Muscle of arm (tissue), 12 donors: ENCODE results near the gene RASGRP4. TPM values are rescaled to one million over a fixed set of nuclear protein-coding genes. Genes with fewer than 3 reads are reported as not detected.
"Not testable (repeated sequence)": the region's sequence is repeated elsewhere in the genome, so short reads cannot be mapped to it uniquely, and the experiment has no call there.

Experiments
- DNase-seq: peaks from one replicate; pipeline ENCODE4 v3.0.0-alpha.2; 2013
- polyA plus RNA-seq, 12 donors: library from polyadenylated mRNA; unstranded; fragments of 120-200 nt; gene quantifications; one replicate each; pipeline ENCODE4 v1.2.1, GENCODE V29; 2013; ENCODE audit not compliant: insufficient read length in 12 of 12

Gene RASGRP4
- polyA plus RNA-seq, 12 donors: 1.2 to 4.3 (median 2.4) TPM; not detected in 2

- DNase-seq: peak; percentile 99
Measured at GRCh38 chr19:38374332-38375097, 51.5 kb downstream of the RASGRP4 start, which contains the start of gene PSMD8. PSMD8 (plus strand) TSS chr19:38374571; CDS start chr19:38374602, 31 bp downstream.

GRCh38 chr19:38373907-38374331, 52.1 kb downstream of the RASGRP4 start:
- DNase-seq: no peak

GRCh38 chr19:38371081-38371480, 54.9 kb downstream of the RASGRP4 start:
- no peak for DNase-seq

GRCh38 chr19:38370299-38370698, 55.7 kb downstream of the RASGRP4 start:
- no peak for DNase-seq

GRCh38 chr19:38369584-38369983, 56.4 kb downstream of the RASGRP4 start:
- DNase-seq: no peak

GRCh38 chr19:38367041-38367440, 59.0 kb downstream of the RASGRP4 start:
- no peak for DNase-seq

GRCh38 chr19:38362946-38363688, 62.9 kb downstream of the RASGRP4 start:
- DNase-seq: not testable (repeated sequence)

GRCh38 chr19:38362076-38362945, 63.7 kb downstream of the RASGRP4 start:
- DNase-seq: peak; percentile 27

GRCh38 chr19:38361633-38362075, 64.4 kb downstream of the RASGRP4 start:
- peak; percentile 59 for DNase-seq

- no peak for DNase-seq
Measured at GRCh38 chr19:38360839-38361631, 65.0 kb downstream of the RASGRP4 start.

- no peak for DNase-seq
Measured at GRCh38 chr19:38360351-38360750, 65.7 kb downstream of the RASGRP4 start.

- DNase-seq: no peak
Measured at GRCh38 chr19:38359242-38360021, 66.6 kb downstream of the RASGRP4 start.

Other genes starting within 250 kb of the RASGRP4 start
- gene DPF1, start 202.0 kb downstream of the RASGRP4 start, polyA plus RNA-seq: 10 to 100 TPM in 1 of 12 donors, 1 to 10 TPM in 10, not detected in 1; 2.8 to 18.2 (median 3.3) TPM
- gene PPP1R14A, start 169.8 kb downstream of the RASGRP4 start, polyA plus RNA-seq: 10 to 100 TPM in 7 of 12 donors, 1 to 10 TPM in 4, not detected in 1; 9.1 to 73.8 (median 12.2) TPM
- gene SPINT2, start 161.6 kb downstream of the RASGRP4 start, polyA plus RNA-seq: 10 to 100 TPM in 4 of 12 donors, 1 to 10 TPM in 7, not detected in 1; 2.7 to 80.3 (median 4.9) TPM
- gene C19orf33, start 122.0 kb downstream of the RASGRP4 start, polyA plus RNA-seq: 100 to 1,000 TPM in 1 of 12 donors, 10 to 100 TPM in 1, 1 to 10 TPM in 2, under 1 TPM in 6, not detected in 2; 0.43 to 144 (median 0.84) TPM
- 10 to 100 TPM in 11 of 12 donors, not detected in 1; 13.0 to 27.2 (median 22.9) TPM for gene YIF1B, start 110.3 kb downstream of the RASGRP4 start, polyA plus RNA-seq
- 1 to 10 TPM in 11 of 12 donors, not detected in 1; 1.7 to 5.3 (median 2.4) TPM for gene KCNK6, start 106.4 kb downstream of the RASGRP4 start, polyA plus RNA-seq
- 1 to 10 TPM in 10 of 12 donors, not detected in 2; 1.3 to 4.9 (median 2.3) TPM for gene CATSPERG, start 90.4 kb downstream of the RASGRP4 start, polyA plus RNA-seq
- 100 to 1,000 TPM in 11 of 12 donors, not detected in 1; 111 to 140 (median 119) TPM for gene PSMD8, start 51.6 kb downstream of the RASGRP4 start, polyA plus RNA-seq
- gene GGN, start 38.2 kb downstream of the RASGRP4 start, polyA plus RNA-seq: under 1 TPM in 6 of 12 donors, not detected in 6; 0.25 to 0.38 (median 0.34) TPM
- under 1 TPM in 10 of 12 donors, not detected in 2; 0.31 to 0.98 (median 0.52) TPM for gene SPRED3, start 37.5 kb downstream of the RASGRP4 start, polyA plus RNA-seq
- gene FAM98C, start 23.1 kb downstream of the RASGRP4 start, polyA plus RNA-seq: 10 to 100 TPM in 4 of 12 donors, 1 to 10 TPM in 7, not detected in 1; 6.4 to 30.9 (median 9.3) TPM
- 100 to 1,000 TPM; 205 to 659 (median 555) TPM for gene RYR1, start 7.5 kb upstream of the RASGRP4 start, polyA plus RNA-seq
- gene MAP4K1, start 191.7 kb upstream of the RASGRP4 start, polyA plus RNA-seq: 10 to 100 TPM in 5 of 12 donors, 1 to 10 TPM in 5, not detected in 2; 1.8 to 17.8 (median 10.3) TPM
- 100 to 1,000 TPM; 195 to 996 (median 338) TPM for gene EIF3K, start 193.0 kb upstream of the RASGRP4 start, polyA plus RNA-seq
- 100 to 1,000 TPM; 116 to 322 (median 196) TPM for gene ACTN4, start 221.4 kb upstream of the RASGRP4 start, polyA plus RNA-seq